HG02610 (cell line): ENCODE data around the gene SCMH1.
A peak's percentile ranks its signal among the peaks of the same experiment; 100 is the strongest.

Source experiments
- ATAC-seq: cut with Tn5 transposase; IDR thresholded peaks from one replicate; pipeline ENCODE4 v1.9.1; 2021; ENCODE audit warnings: mild to moderate bottlenecking, moderate library complexity; ENCODE audit not compliant: unreplicated experiment

Gene SCMH1

GRCh38 chr1:41241749-41242341, at the start of gene SCMH1:
Gene SCMH1, minus strand, starts transcription at chr1:41242306. Its CDS starts 56,173 bp downstream, at chr1:41186133.
- ATAC-seq = peak; percentile 32

- ATAC-seq = no peak
Measured at GRCh38 chr1:41291195-41291594, 49.1 kb upstream of the SCMH1 start.

- ATAC-seq = no peak
Measured at GRCh38 chr1:41289196-41289595, 47.1 kb upstream of the SCMH1 start.

- no peak for ATAC-seq
Measured at GRCh38 chr1:41286992-41287391, 44.9 kb upstream of the SCMH1 start.

GRCh38 chr1:41286486-41286885, 44.4 kb upstream of the SCMH1 start:
- ATAC-seq = no peak

GRCh38 chr1:41285818-41286217, 43.7 kb upstream of the SCMH1 start:
- no peak for ATAC-seq

GRCh38 chr1:41284121-41284520, 42.0 kb upstream of the SCMH1 start:
- ATAC-seq = no peak

GRCh38 chr1:41282679-41283317, 40.7 kb upstream of the SCMH1 start:
- no peak for ATAC-seq

- ATAC-seq = no peak
Measured at GRCh38 chr1:41281334-41281733, 39.2 kb upstream of the SCMH1 start.

GRCh38 chr1:41280202-41281032, 38.3 kb upstream of the SCMH1 start:
- ATAC-seq = no peak

GRCh38 chr1:41278076-41278475, 36.0 kb upstream of the SCMH1 start:
- no peak for ATAC-seq

- no peak for ATAC-seq
Measured at GRCh38 chr1:41277371-41277975, 35.4 kb upstream of the SCMH1 start.

GRCh38 chr1:41275831-41276230, 33.7 kb upstream of the SCMH1 start:
- no peak for ATAC-seq

- no peak for ATAC-seq
Measured at GRCh38 chr1:41274752-41275545, 32.8 kb upstream of the SCMH1 start.

- no peak for ATAC-seq
Measured at GRCh38 chr1:41272601-41273000, 30.5 kb upstream of the SCMH1 start.

GRCh38 chr1:41268154-41268770, 26.2 kb upstream of the SCMH1 start:
- no peak for ATAC-seq

GRCh38 chr1:41261926-41262618, 20.0 kb upstream of the SCMH1 start:
- ATAC-seq = no peak

GRCh38 chr1:41260768-41261167, 18.7 kb upstream of the SCMH1 start:
- ATAC-seq = no peak

- no peak for ATAC-seq
Measured at GRCh38 chr1:41259221-41259620, 17.1 kb upstream of the SCMH1 start.

GRCh38 chr1:41255978-41256377, 13.9 kb upstream of the SCMH1 start:
- ATAC-seq = no peak
